NCI-H510A treated with DMSO at 0.1 percent for 48 hours (cell line): ENCODE measurements around the gene MYO7A.

Experiments used
- DNase-seq: peaks from one replicate; lab custom pipeline; 2025; lab: John Stamatoyannopoulos, UW

MYO7A gene

GRCh38 chr11:77127235-77127911 lies 673 bp upstream of the MYO7A start:
- DNase-seq: peak; percentile 48

DNA sequence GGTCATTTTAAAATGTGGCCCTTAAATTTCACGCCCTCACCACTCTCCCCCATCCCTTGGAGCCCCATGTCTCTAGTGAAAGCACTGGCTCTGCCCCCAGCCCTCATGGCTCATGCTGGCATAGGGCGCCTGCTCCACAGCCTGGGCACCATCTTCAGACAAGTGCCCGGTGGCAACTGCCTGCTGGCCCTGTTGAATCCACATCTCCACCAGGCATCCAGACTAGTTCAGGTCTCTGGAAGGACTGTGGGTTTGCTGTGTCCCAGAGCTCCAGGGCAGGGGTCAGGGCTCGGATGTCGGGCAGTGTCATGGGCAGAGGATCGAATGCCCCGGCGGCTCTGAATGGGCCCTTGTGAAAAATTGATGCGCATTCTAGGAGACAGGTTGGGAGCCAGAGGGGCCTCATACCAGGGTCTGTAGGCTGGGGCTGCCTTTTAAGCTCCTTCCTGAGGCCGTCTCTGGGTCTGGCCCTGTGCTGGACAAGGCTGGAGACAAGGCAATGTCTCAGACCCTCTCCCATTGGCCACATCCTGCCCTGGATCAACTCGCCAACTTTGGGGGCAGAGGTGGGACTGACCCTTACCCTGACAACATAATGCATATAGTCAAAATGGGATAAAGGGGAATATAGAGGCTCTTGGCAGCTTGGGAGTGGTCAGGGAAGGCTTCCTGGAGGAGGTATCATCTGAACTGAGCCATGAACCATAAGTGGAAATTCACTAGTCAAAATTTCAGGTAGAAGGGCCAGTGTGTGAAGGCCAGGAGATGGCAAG lies 1.2 kb downstream of the MYO7A start:
- DNase-seq: no peak

DNA sequence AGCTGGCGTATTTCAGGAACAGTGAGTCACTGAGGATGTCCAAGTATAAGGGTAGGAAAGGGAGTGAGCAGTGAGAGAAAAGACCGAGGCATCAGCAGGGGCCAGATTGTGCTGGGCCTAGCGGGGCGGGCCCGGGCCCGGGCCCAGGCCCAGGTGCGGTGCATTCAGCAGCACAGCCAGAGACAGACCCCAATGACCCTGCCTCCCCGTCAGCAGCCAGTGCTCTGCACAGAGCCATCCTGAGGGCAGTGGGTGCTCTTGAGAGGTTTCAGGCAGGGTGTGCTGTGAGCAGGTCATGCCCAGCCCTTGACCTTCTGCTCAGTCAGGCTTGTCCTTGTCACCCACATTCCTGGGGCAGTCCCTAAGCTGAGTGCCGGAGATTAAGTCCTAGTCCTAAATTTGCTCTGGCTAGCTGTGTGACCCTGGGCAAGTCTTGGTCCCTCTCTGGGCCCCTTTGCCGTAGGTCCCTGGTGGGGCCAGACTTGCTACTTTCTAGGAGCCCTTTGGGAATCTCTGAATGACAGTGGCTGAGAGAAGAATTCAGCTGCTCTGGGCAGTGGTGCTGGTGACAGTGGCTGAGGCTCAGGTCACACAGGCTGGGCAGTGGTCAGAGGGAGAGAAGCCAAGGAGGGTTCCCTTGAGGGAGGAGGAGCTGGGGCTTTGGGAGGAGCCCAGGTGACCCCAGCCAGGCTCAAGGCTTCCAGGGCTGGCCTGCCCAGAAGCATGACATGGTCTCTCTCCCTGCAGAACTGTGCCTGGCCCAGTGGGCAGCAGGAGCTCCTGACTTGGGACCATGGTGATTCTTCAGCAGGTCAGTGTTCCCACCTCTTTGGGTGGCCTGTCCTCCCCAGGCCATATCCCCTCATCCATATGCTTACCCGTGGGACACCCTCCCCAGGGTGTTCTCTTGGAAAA lies 2.1 kb downstream of the MYO7A start:
- no peak for DNase-seq

GRCh38 chr11:77130763-77131513 lies 2.9 kb downstream of the MYO7A start:
- DNase-seq: no peak

- DNase-seq: no peak
These were observed 3.5 kb downstream of the MYO7A start for GRCh38 chr11:77131560-77131959.

GRCh38 chr11:77135069-77135468 lies 7.0 kb downstream of the MYO7A start:
- DNase-seq: no peak

- no peak for DNase-seq
These were observed 8.0 kb downstream of the MYO7A start for GRCh38 chr11:77136074-77136473.

DNA sequence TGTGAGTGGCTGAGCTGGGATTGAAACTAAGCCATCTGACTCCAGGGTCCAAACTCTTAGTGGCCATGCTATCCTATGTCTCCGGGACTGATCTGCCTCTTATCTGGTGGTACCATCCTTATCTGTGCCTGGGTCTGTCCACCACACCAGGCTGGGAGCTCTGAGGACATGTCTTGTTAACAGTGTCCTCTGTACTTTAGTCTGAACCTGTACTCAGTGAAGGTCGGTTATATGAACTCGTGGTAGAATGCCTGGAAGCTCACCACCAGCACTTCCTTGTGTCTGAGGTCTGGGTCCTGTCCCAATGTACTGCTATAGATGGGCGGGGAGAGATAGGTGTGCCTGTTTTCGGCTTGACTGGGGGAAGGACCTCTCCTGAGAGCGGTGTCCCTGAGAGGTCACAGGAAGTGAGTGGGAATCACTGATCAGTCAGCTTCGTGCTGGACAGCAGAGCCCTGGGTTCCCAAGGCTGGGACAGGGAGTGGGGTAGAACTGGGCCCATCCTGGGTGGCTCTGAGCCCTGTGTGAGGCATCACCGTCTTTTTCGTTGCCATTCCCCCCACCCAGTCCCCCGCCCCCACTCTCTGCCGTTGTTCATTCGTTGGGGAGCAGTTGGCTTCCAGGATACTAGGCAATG lies 8.9 kb downstream of the MYO7A start:
- no peak for DNase-seq

DNA sequence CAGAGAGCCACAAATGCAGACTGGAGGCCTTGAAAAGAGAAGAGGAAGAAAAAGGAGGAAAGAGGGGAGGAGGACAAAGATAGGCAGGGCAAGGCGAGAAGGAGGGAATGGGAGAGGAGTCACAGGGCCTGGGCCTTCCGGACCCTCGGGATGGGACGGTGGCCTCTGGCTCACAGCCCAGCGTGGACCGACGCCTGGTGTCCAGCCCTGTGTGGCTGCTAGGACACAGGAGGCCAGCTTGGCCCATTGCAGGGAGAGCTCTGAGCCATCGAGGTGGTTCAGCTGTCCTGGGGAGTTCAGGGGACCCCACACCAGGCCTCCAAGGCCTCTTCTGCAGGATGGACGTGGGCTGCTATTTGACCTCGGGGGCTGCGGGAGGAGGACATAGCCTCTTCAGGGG lies 9.4 kb downstream of the MYO7A start:
- no peak for DNase-seq

DNA sequence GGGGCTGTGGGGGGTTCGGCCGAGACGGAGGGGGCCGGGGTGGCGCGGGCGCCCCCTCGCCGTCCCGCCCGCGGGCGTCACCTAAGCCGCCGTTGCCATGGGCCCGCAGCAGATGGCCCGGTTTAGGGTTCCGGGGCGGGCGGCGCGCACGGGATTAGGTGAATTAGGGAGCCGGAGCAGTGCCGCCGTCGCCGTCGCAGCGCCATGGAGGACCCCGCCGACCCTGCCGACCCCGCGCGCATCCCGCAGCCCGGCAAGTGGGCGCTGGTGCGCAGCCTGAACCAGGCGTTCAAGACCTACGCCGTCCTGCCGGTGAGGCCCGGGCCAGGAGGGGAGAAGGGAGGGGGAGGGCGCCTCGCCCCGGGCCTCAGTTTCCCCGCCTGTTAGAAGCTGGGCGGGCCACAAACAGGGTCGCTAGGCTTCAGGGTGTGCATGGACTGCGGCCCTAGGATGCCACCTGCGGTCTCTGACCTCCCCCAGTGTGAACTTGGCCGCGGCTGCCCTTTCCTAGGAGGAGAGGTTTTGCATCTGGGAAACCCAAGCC lies 10.1 kb downstream of the MYO7A start:
- no peak for DNase-seq

- no peak for DNase-seq
These were observed 11.2 kb downstream of the MYO7A start for GRCh38 chr11:77139201-77139600.

- peak; percentile 25 for DNase-seq
These were observed 12.3 kb downstream of the MYO7A start for GRCh38 chr11:77140231-77140851.

GRCh38 chr11:77141034-77141433 lies 13.0 kb downstream of the MYO7A start:
- peak; percentile 92 for DNase-seq

DNA sequence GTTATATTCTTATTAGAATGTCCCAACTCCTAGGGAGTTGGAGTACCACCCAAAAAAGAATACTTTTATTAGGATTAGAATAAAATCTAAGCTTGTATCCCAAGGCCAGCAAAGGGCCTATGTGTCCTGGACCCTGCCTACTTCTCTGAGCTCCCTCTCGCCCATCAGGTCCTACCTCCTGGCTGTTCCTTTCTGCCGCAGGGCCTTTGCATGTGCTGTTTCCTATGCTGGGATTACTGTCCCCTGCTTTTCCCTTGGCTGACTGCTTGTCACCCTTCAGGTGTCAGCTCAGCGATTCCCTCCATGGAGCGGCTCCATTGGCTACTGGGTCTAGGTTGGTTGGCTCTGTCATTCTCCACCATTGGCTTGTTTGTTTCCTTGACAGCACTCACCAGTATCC lies 13.4 kb downstream of the MYO7A start:
- DNase-seq: no peak

DNA sequence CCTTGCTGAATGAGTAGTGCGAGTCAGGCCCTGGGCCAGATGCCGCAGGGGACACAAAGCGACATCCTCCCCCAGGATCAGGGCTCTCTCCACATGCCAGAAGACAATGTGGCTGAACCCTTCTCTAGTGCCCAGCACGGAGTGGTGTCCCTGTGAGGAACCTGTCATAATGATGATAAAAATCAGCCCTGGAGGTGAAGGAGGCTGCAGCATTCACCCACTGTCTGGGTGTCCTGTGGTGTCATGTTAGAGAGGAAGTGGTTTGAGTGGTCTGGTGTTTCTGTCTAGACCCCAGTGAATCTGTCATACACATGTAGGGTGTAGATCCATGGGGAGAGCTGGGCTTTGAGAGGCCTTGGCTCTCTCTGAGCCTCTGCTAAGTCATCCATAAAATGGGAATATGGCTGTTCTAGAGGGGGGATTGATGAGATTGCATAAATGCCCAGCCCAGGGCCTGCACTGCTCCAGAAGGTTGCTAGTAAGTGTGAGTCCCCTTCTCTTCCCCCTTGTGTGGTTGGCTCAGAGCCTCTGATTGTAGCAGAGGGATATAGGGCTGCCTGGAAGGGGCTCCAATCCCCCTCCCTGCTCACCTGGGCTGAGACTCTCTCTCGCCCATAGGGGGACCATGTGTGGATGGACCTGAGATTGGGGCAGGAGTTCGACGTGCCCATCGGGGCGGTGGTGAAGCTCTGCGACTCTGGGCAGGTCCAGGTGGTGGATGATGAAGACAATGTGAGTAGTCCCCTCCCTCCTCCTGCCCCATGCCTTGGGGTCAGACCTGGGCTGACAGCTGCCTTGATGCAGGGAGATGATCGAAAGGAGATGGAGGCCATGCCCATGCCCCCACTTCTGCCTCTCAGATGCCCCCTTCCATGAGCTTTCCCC lies 14.3 kb downstream of the MYO7A start:
- no peak for DNase-seq

DNA sequence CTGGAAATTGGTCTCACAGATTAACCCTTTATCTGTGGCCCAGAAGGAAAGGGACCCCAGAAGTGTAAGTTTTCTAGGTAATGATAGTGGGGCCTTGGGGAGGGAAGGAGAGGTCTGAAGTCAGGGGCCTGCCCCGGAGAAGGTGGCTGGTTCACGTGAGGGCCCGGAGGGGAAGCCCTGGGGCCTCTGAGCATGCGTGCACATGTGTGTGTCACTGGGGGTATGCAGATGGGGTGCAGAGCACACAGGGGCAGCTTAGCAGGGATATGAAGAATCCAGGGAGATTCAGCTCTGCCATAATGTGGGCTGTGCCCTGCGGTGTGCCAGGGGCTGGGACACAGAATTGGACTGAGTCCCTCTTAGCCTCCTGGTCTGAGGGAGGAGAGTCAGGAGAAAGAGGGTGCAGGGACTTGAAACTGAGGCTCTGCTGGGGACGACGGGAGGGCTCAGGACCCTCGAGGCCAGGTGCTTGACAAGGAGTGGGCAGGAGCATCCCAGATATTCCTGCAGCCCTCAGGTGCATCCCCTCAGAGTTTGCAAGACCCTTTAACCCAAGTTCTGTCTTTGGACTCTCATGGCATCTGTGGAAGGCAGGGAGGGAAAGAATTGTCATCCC lies 15.5 kb downstream of the MYO7A start:
- DNase-seq: no peak

DNA sequence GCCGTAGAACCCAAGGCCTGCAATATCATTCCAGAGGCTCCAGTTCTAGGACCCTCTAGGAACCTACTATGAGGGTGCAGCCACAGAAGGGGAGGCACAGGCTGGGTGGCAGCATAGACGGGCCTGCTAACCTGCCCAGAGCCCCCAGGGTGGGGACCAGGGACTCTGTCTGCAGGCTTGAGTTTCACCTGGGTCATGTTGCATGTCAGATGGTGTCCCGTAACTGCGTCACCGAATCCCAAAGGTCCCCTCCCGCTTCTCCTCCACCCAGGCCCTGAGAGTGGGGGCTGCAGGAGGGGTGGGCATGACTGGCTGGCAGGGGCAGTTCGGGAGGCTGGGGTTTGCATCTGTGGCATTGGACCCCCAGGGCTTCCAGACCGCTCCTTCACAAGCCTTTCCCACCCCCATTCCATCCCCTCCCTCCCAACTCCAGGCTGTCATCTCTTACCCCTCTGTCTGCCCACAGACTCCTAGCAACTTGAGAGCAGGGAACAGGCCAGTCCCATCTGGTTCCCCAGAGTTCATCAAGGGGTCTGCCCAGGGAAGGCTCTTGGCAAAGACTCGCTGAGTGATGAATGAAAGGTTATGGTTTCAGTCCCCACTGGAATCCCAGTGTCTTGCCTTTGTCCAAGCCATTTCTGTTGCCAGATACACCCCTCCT lies 16.3 kb downstream of the MYO7A start:
- no peak for DNase-seq

DNA sequence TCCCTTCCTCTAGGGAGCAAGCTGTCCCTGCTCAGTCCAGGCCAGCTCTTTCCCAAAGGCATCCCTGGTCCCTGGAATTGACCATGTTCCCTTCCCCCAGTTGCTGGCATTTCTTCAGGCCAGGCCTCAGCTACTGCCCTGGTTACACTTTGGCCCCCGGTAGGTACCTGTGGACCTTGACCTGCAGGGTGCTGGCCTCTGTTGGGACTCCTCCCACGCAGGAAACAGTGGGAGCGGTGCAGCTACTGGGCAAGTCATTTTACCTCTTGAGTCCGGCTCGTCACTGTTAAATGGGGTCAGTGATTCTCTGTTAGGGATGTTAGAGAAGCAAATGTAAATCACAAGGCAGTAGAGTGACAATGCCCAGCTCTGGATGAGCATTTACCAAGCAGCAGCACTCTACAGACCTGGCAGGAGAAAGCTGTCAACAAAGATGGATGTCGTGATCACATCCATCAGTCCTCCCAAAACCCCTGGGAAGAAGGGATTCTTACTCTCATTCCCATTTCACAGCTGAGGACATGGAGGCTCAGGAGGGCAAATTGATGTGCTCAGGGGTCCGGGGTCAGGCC lies 16.9 kb downstream of the MYO7A start:
- DNase-seq: no peak
